Loucy (cell line): ENCODE data around the gene CDCA8.

Source experiments
- H2AFZ ChIP-seq: fragments of 200-600 bp; sonication (generic); 2 replicates; pipeline ENCODE4 v1.6.0; 2016; ENCODE audit warnings: antibody characterized with exemption, mild to moderate bottlenecking, low read length, moderate library complexity
- H3F3A ChIP-seq: fragments of 200-600 bp; 2 replicates; pipeline ENCODE4 v1.6.0; 2016; ENCODE audit warnings: antibody characterized with exemption, low read depth, mild to moderate bottlenecking
- H3K27me3 ChIP-seq: fragments of 200-600 bp; sonication (generic); 2 replicates; pipeline ENCODE4 v1.6.1; 2014; ENCODE audit warnings: low read length, mild to moderate bottlenecking; ENCODE audit not compliant: insufficient read depth, poor library complexity, severe bottlenecking
- H3K36me3 ChIP-seq: fragments of 200-600 bp; sonication (generic); 2 replicates; pipeline ENCODE4 v1.6.1; 2016; ENCODE audit warnings: low read length; ENCODE audit not compliant: insufficient read depth
- H3K4me1 ChIP-seq: fragments of 200-600 bp; sonication (generic); 2 replicates; pipeline ENCODE4 v1.5.1; 2014; ENCODE audit warnings: low read length, mild to moderate bottlenecking; ENCODE audit not compliant: insufficient read depth, poor library complexity, severe bottlenecking
- H3K4me2 ChIP-seq: fragments of 200-600 bp; sonication (generic); 2 replicates; pipeline ENCODE4 v1.6.0; 2014; ENCODE audit warnings: antibody characterized with exemption, low read length, low read depth, mild to moderate bottlenecking; ENCODE audit not compliant: poor library complexity, severe bottlenecking
- H3K4me3 ChIP-seq: fragments of 200-600 bp; sonication (generic); 2 replicates; pipeline ENCODE4 v1.5.1; 2014; ENCODE audit warnings: low read length, mild to moderate bottlenecking, mixed read lengths; ENCODE audit not compliant: poor library complexity, severe bottlenecking
- H3K79me2 ChIP-seq: fragments of 200-600 bp; sonication (generic); 2 replicates; pipeline ENCODE4 v1.6.1; 2014; ENCODE audit warnings: low read length; ENCODE audit not compliant: insufficient read depth
- H3K9ac ChIP-seq: fragments of 200-600 bp; sonication (generic); 2 replicates; pipeline ENCODE4 v1.6.0; 2014; ENCODE audit warnings: mild to moderate bottlenecking, low read depth, low read length, moderate library complexity; ENCODE audit not compliant: poor library complexity, severe bottlenecking
- H3K9me2 ChIP-seq: fragments of 200-600 bp; sonication (generic); replicated peaks from 2 replicates; pipeline ENCODE4 v1.6.1; 2016; ENCODE audit warnings: low read depth, low read length, mixed read lengths
- H3K9me3 ChIP-seq: fragments of 200-600 bp; sonication (generic); 2 replicates; pipeline ENCODE4 v1.6.1; 2014; ENCODE audit warnings: mild to moderate bottlenecking, antibody characterized with exemption, low read length, low read depth; ENCODE audit not compliant: insufficient read depth
- H4K20me1 ChIP-seq: fragments of 200-600 bp; sonication (generic); 2 replicates; pipeline ENCODE4 v1.6.0; 2014; ENCODE audit warnings: antibody characterized with exemption, low read length, mild to moderate bottlenecking; ENCODE audit not compliant: insufficient read depth, poor library complexity, severe bottlenecking
- CTCF ChIP-seq: fragments of 200-600 bp; sonication (generic); conservative IDR thresholded peaks from 2 replicates; pipeline ENCODE4 v1.5.1; 2014; ENCODE audit warnings: mild to moderate bottlenecking, antibody characterized with exemption, low read length
- EZH2phosphoT487 ChIP-seq: fragments of 200-600 bp; IDR thresholded peaks from 2 replicates; pipeline ENCODE4 v1.6.1; 2018; ENCODE audit warnings: antibody characterized with exemption, mild to moderate bottlenecking, moderate library complexity, borderline replicate concordance

CDCA8 gene

GRCh38 chr1:37692078-37692833, at the start of gene CDCA8:
CDCA8 (plus strand) TSS chr1:37692516; CDS start chr1:37692691, 175 bp downstream.
- Histone ChIP-seq H3K79me2 (peaks cover 79% of the 10 kb centered on the region), H3K9me3 (no peaks in the 10 kb centered on the region), H3K9me2 (no peaks in the 10 kb centered on the region), H3K9ac (peak within 1 kb of the TSS; percentile 93), H3K4me3 (peak within 1 kb of the TSS; percentile 86), H4K20me1 (peaks cover 27% of the 10 kb centered on the region), H3K36me3 (peaks cover 17% of the 10 kb centered on the region; the same call in 1 of the 2 replicates), H3K4me1 (peaks cover 37% of the 10 kb centered on the region), H3K27me3 (no peaks in the 10 kb centered on the region), H3F3A (no peaks in the 10 kb centered on the region), H3K4me2 (peak within 1 kb of the TSS; percentile 96), H2AFZ (peak within 1 kb of the TSS; percentile 100)
- no peak for TF ChIP-seq EZH2phosphoT487
- TF ChIP-seq CTCF, result peak; percentile 59

- Histone ChIP-seq H3K36me3 (no peaks in the 10 kb centered on the region), H3K4me1 (no peaks in the 10 kb centered on the region), H3K9ac (no peak overlapping the region), H3F3A (no peaks in the 10 kb centered on the region), H4K20me1 (no peaks in the 10 kb centered on the region), H3K79me2 (no peaks in the 10 kb centered on the region), H3K9me3 (no peaks in the 10 kb centered on the region), H3K4me2 (no peak overlapping the region), H3K4me3 (no peak overlapping the region), H3K27me3 (no peaks in the 10 kb centered on the region), H3K9me2 (no peaks in the 10 kb centered on the region), H2AFZ (no peak overlapping the region)
- TF ChIP-seq EZH2phosphoT487 (no peak), CTCF (no peak)
Observed at GRCh38 chr1:37647281-37647680, 45.0 kb upstream of the CDCA8 start.

- H3K79me2 ChIP-seq, result no peaks in the 10 kb centered on the region
- no peak for TF ChIP-seq CTCF
- no peak for TF ChIP-seq EZH2phosphoT487
- H3K9me2 ChIP-seq, result no peaks in the 10 kb centered on the region
- no peak overlapping the region for H2AFZ ChIP-seq
- no peak overlapping the region for H3K9ac ChIP-seq
- H3K4me3 ChIP-seq, result no peak overlapping the region
- H4K20me1 ChIP-seq, result no peaks in the 10 kb centered on the region
- no peaks in the 10 kb centered on the region for H3F3A ChIP-seq
- H3K9me3 ChIP-seq, result no peaks in the 10 kb centered on the region
- no peaks in the 10 kb centered on the region for H3K4me1 ChIP-seq
- H3K4me2 ChIP-seq, result no peak overlapping the region
- H3K36me3 ChIP-seq, result no peaks in the 10 kb centered on the region
- no peaks in the 10 kb centered on the region for H3K27me3 ChIP-seq
Observed at GRCh38 chr1:37650173-37650572, 42.1 kb upstream of the CDCA8 start.
